HG03521 (cell line): Measurements from ENCODE around the gene HADHB.
A peak's percentile ranks its signal among the peaks of the same experiment; 100 is the strongest.
"Not testable (repeated sequence)": the region's sequence is repeated elsewhere in the genome, so short reads cannot be mapped to it uniquely, and the experiment has no call there.

Experiments used
- ATAC-seq: cut with Tn5 transposase; IDR thresholded peaks from one replicate; pipeline ENCODE4 v1.9.1; 2021; ENCODE audit warnings: mild to moderate bottlenecking, moderate library complexity; ENCODE audit not compliant: unreplicated experiment

The HADHB gene

GRCh38 chr2:26243470-26244308 lies 1.1 kb upstream of the HADHB start:
- no peak for ATAC-seq

GRCh38 chr2:26245231-26245732 lies 543 bp downstream of the HADHB start:
- peak; percentile 11 for ATAC-seq

GRCh38 chr2:26245810-26246209 lies 1.1 kb downstream of the HADHB start:
- ATAC-seq = peak; percentile 42

- no peak for ATAC-seq
Observed at GRCh38 chr2:26246818-26247217, 2.1 kb downstream of the HADHB start.

- no peak for ATAC-seq
Observed at GRCh38 chr2:26249625-26250024, 4.9 kb downstream of the HADHB start.

GRCh38 chr2:26251893-26252292 lies 7.2 kb downstream of the HADHB start:
- no peak for ATAC-seq

GRCh38 chr2:26255759-26256384 lies 11.1 kb downstream of the HADHB start:
- no peak for ATAC-seq

GRCh38 chr2:26258836-26259235 lies 14.1 kb downstream of the HADHB start:
- ATAC-seq = not testable (repeated sequence)

- ATAC-seq = no peak
Observed at GRCh38 chr2:26268213-26268612, 23.5 kb downstream of the HADHB start.

GRCh38 chr2:26268670-26269385 lies 24.1 kb downstream of the HADHB start:
- not testable (repeated sequence) for ATAC-seq

GRCh38 chr2:26269571-26270158 lies 24.9 kb downstream of the HADHB start:
- no peak for ATAC-seq

- no peak for ATAC-seq
Observed at GRCh38 chr2:26270373-26270772, 25.6 kb downstream of the HADHB start.

GRCh38 chr2:26273501-26273900 lies 28.8 kb downstream of the HADHB start:
- ATAC-seq = no peak

- ATAC-seq = no peak
Observed at GRCh38 chr2:26274058-26274613, 29.4 kb downstream of the HADHB start.

- no peak for ATAC-seq
Observed at GRCh38 chr2:26276484-26277227, 31.9 kb downstream of the HADHB start.

GRCh38 chr2:26279886-26280285 lies 35.1 kb downstream of the HADHB start:
- ATAC-seq = no peak

GRCh38 chr2:26281226-26281625 lies 36.5 kb downstream of the HADHB start:
- no peak for ATAC-seq

- no peak for ATAC-seq
Observed at GRCh38 chr2:26283606-26284005, 38.9 kb downstream of the HADHB start.

- ATAC-seq = no peak
Observed at GRCh38 chr2:26284132-26284531, 39.4 kb downstream of the HADHB start.

- ATAC-seq = no peak
Observed at GRCh38 chr2:26285931-26286330, 41.2 kb downstream of the HADHB start.
